GM21723 (cell line): ENCODE data around the gene PDZD2.
A peak's percentile ranks its signal among the peaks of the same experiment; 100 is the strongest.
"Not testable (repeated sequence)": the region's sequence is repeated elsewhere in the genome, so short reads cannot be mapped to it uniquely, and the experiment has no call there.

ENCODE experiments used
- ATAC-seq: cut with Tn5 transposase; IDR thresholded peaks from one replicate; pipeline ENCODE4 v1.9.1; 2021; ENCODE audit warnings: mild to moderate bottlenecking, moderate library complexity; ENCODE audit not compliant: unreplicated experiment

Gene PDZD2

GRCh38 chr5:31962871-31963307, 324.0 kb downstream of the PDZD2 start:
- no peak for ATAC-seq

- ATAC-seq: no peak
Measured at GRCh38 chr5:31963358-31964006, 324.6 kb downstream of the PDZD2 start.

- no peak for ATAC-seq
Measured at GRCh38 chr5:31964007-31964360, 325.1 kb downstream of the PDZD2 start.

- no peak for ATAC-seq
Measured at GRCh38 chr5:31965227-31965626, 326.3 kb downstream of the PDZD2 start.

GRCh38 chr5:31966936-31967335, 328.0 kb downstream of the PDZD2 start:
- no peak for ATAC-seq

GRCh38 chr5:31967461-31967860, 328.5 kb downstream of the PDZD2 start:
- ATAC-seq: no peak

GRCh38 chr5:31972558-31972957, 333.6 kb downstream of the PDZD2 start:
- ATAC-seq: no peak

- ATAC-seq: not testable (repeated sequence)
Measured at GRCh38 chr5:31975189-31975612, 336.3 kb downstream of the PDZD2 start.

GRCh38 chr5:31976169-31976568, 337.2 kb downstream of the PDZD2 start:
- no peak for ATAC-seq

- no peak for ATAC-seq
Measured at GRCh38 chr5:31981361-31981945, 342.5 kb downstream of the PDZD2 start.

- ATAC-seq: no peak
Measured at GRCh38 chr5:31982027-31982426, 343.1 kb downstream of the PDZD2 start.

- no peak for ATAC-seq
Measured at GRCh38 chr5:31982621-31983020, 343.7 kb downstream of the PDZD2 start.

GRCh38 chr5:31983851-31984250, 344.9 kb downstream of the PDZD2 start:
- no peak for ATAC-seq

GRCh38 chr5:31984691-31985090, 345.8 kb downstream of the PDZD2 start:
- ATAC-seq: no peak

GRCh38 chr5:31986101-31986500, 347.2 kb downstream of the PDZD2 start:
- no peak for ATAC-seq

GRCh38 chr5:31987985-31988710, 349.2 kb downstream of the PDZD2 start:
- no peak for ATAC-seq

- no peak for ATAC-seq
Measured at GRCh38 chr5:31990081-31990650, 351.2 kb downstream of the PDZD2 start.

GRCh38 chr5:31990701-31991110, 351.8 kb downstream of the PDZD2 start:
- ATAC-seq: no peak

GRCh38 chr5:31992377-31992776, 353.4 kb downstream of the PDZD2 start:
- no peak for ATAC-seq

- no peak for ATAC-seq
Measured at GRCh38 chr5:31993165-31993961, 354.4 kb downstream of the PDZD2 start.

GRCh38 chr5:31995006-31995405, 356.1 kb downstream of the PDZD2 start:
- peak; percentile 74 for ATAC-seq
